Endothelial cell of umbilical vein (primary cell): ENCODE measurements around the gene ZNF888. TPM values are rescaled to one million over a fixed set of nuclear protein-coding genes. Genes with fewer than 3 reads are reported as not detected.
"Not testable (repeated sequence)": the region's sequence is repeated elsewhere in the genome, so short reads cannot be mapped to it uniquely, and the experiment has no call there.

Experiments used
- BruUV-seq: library from RNA; stranded (reverse); fragments of 400-500 nt; replicated peaks from 2 replicates; lab custom pipeline; 2021; lab: Mats Ljungman, UMichigan
- CTCF ChIA-PET: fragments of 300-600, 350-600 bp; sonication (Branson Sonifier 250); formaldehyde crosslinking; loops from one replicate; lab custom pipeline; 2021; ENCODE audit warnings: antibody characterized with exemption, inconsistent platforms; lab: Charles Lee
- POLR2A ChIA-PET: fragments of 300-600, 350-600 bp; sonication (Branson Sonifier 250); formaldehyde crosslinking; loops from one replicate; lab custom pipeline; 2021; ENCODE audit warnings: antibody characterized with exemption, inconsistent platforms; lab: Charles Lee
- DNase-seq: peaks from one replicate; pipeline ENCODE4 v3.0.0-alpha.2; 2011; ENCODE audit warnings: low read depth, low spot score
- FAIRE-seq: peaks from 2 replicates; lab custom pipeline; 2011; peaks lifted over from hg19 to GRCh38; lab: Jason Lieb, UNC
- H2AFZ ChIP-seq: 2 replicates; pipeline ENCODE4 v1.6.0; 2012; ENCODE audit warnings: low read depth, low read length, control low read depth, inconsistent platforms
- H3K27ac ChIP-seq: 2 replicates; pipeline ENCODE4 v1.5.1; 2011; ENCODE audit warnings: low read depth, mild to moderate bottlenecking, control low read depth, low read length, moderate library complexity; ENCODE audit not compliant: insufficient read depth
- H3K27me3 ChIP-seq, 2 experiments: 2 replicates each; pipeline versions ENCODE4 v1.6.0 to v1.6.1; 2011; ENCODE audit warnings: low read length in 2 of 2, mixed read lengths in 1 of 2; ENCODE audit not compliant: control insufficient read depth in 2 of 2, insufficient read depth in 2 of 2
- H3K36me3 ChIP-seq, 2 experiments: 2 replicates in 1 of 2; 3 replicates in 1 of 2; pipeline ENCODE4 v1.5.1; 2011; ENCODE audit warnings: low read length in 2 of 2, mild to moderate bottlenecking in 1 of 2, moderate library complexity in 1 of 2; ENCODE audit not compliant: control insufficient read depth in 2 of 2, insufficient read depth in 2 of 2; ENCODE audit errors: extremely low read depth in 1 of 2
- H3K4me1 ChIP-seq: 3 replicates; pipeline ENCODE4 v1.5.1; 2011; ENCODE audit warnings: mild to moderate bottlenecking, low read length; ENCODE audit not compliant: control insufficient read depth, insufficient read depth; ENCODE audit errors: extremely low read depth
- H3K4me2 ChIP-seq: 2 replicates; pipeline ENCODE4 v1.6.1; 2011; ENCODE audit warnings: low read length, control low read depth, mixed read lengths; ENCODE audit not compliant: insufficient read depth
- H3K4me3 ChIP-seq, 3 experiments: fragments of 200-600 bp in 1 of 3; sonication (generic), shearing (Covaris generic) in 1 of 3; replicated peaks in 1 of 3; 2 replicates each; pipeline ENCODE4 v1.5.1; 2011 to 2016; ENCODE audit warnings: control low read depth in 3 of 3, low read length in 3 of 3, mild to moderate bottlenecking in 2 of 3, inconsistent platforms in 1 of 3, low read depth in 1 of 3, moderate library complexity in 1 of 3; ENCODE audit not compliant: insufficient read depth in 1 of 3
- H3K79me2 ChIP-seq: 2 replicates; pipeline ENCODE4 v1.6.0; 2012; ENCODE audit warnings: low read length, inconsistent platforms; ENCODE audit not compliant: control insufficient read depth, insufficient read depth
- H3K9ac ChIP-seq: replicated peaks from 2 replicates; pipeline ENCODE3; 2011; ENCODE audit warnings: low read length, control low read depth; ENCODE audit not compliant: insufficient read depth; ENCODE audit errors: extremely low read depth
- H3K9me1 ChIP-seq: replicated peaks from 3 replicates; pipeline ENCODE4 v1.6.0; 2011; ENCODE audit warnings: mild to moderate bottlenecking, low read length; ENCODE audit not compliant: control insufficient read depth, insufficient read depth; ENCODE audit errors: extremely low read depth
- H3K9me3 ChIP-seq: replicated peaks from 2 replicates; pipeline ENCODE4 v1.5.1; 2012; ENCODE audit warnings: low read length, inconsistent platforms; ENCODE audit not compliant: control insufficient read depth, insufficient read depth
- H4K20me1 ChIP-seq: replicated peaks from 2 replicates; pipeline ENCODE3; 2011; ENCODE audit warnings: mild to moderate bottlenecking, low read length; ENCODE audit not compliant: control insufficient read depth, insufficient read depth; ENCODE audit errors: extremely low read depth
- CTCF ChIP-seq, 2 donors: IDR thresholded peaks; 1 replicate in 1 of 2; 2 replicates in 1 of 2; pipeline ENCODE4 v1.5.1; 2011; ENCODE audit warnings: low read length in 2 of 2, mild to moderate bottlenecking in 2 of 2, moderate library complexity in 2 of 2, control low read depth in 1 of 2, inconsistent platforms in 1 of 2, low read depth in 1 of 2; ENCODE audit not compliant: insufficient read depth in 1 of 2; ENCODE audit errors: extremely low read depth in 1 of 2
- GATA2 ChIP-seq: IDR thresholded peaks from 2 replicates; pipeline ENCODE4 v1.7.0; 2011; ENCODE audit warnings: low read depth, mild to moderate bottlenecking, moderate library complexity, mixed read lengths, low read length; ENCODE audit not compliant: insufficient read length, insufficient read depth
- JUN ChIP-seq: IDR thresholded peaks from 2 replicates; pipeline ENCODE4 v1.6.1; 2011; ENCODE audit warnings: borderline replicate concordance, low read depth; ENCODE audit not compliant: insufficient read length, insufficient read depth
- POLR2AphosphoS5 ChIP-seq: IDR thresholded peaks from 2 replicates; pipeline ENCODE4 v1.6.1; 2012; ENCODE audit warnings: low read depth, mild to moderate bottlenecking, control low read depth, low read length, moderate library complexity; ENCODE audit not compliant: insufficient read depth
- dilution Hi-C: fragments of 300-500 bp; cut with MboI; formaldehyde crosslinking; loops from one replicate; pipeline ENCODE4 v1.15.0; 2019; ENCODE audit warnings: low sequenced_read_pairs; ENCODE audit not compliant: extremely low pct_ligation_motif_present
- intact Hi-C: fragments of 100-400 bp; cut with micrococcal nuclease; formaldehyde crosslinking; loops from one replicate; pipeline ENCODE4 v1.10.0; 2022
- polyA plus RNA-seq, 4 experiments: library from polyadenylated mRNA; depleted of rRNA in 3 of 4; stranded (reverse) in 3 of 4; unstranded in 1 of 4; fragments of >200 nt; gene quantifications; 2 replicates each; pipeline versions ENCODE4 v1.2.1 to v1.2.3, GENCODE V29; 2011 to 2012; ENCODE audit warnings: missing spikeins in 1 of 4
- total RNA-seq: library from RNA; stranded (reverse); gene quantifications from 2 replicates; pipeline ENCODE4 v1.2.3, GENCODE V29; 2021

Gene ZNF888
- total and polyA plus RNA-seq, 2 donors (not counting 3 experiments of a cell fraction or from before 2014, with no cell fraction given): 0.72 to 3.9 TPM

- H4K20me1 ChIP-seq, H3K27ac ChIP-seq, H3K79me2 ChIP-seq, H3K4me1 ChIP-seq, H3K9ac ChIP-seq, dilution Hi-C loops, FAIRE-seq, CTCF ChIA-PET, H3K36me3 ChIP-seq, H3K4me3 ChIP-seq, H3K9me3 ChIP-seq, intact Hi-C loops, BruUV-seq, H3K4me2 ChIP-seq, POLR2A ChIA-PET, H3K9me1 ChIP-seq, H2AFZ ChIP-seq, DNase-seq, H3K27me3 ChIP-seq: not testable (repeated sequence)
Observed at GRCh38 chr19:52904052-52904780, 19.0 kb downstream of the ZNF888 start.

GRCh38 chr19:52901842-52902241 lies 21.4 kb downstream of the ZNF888 start:
- FAIRE-seq (no peak), DNase-seq (no peak)
- no peaks in the 10 kb centered on the region for H3K9me3 ChIP-seq
- intact Hi-C loops (no loop called here), dilution Hi-C loops (no loop called here)
- ChIA-PET POLR2A (interaction anchor here (0.6 kb wide), 1 partner anchor 375 kb away, joined by 5 read pairs; no protein-coding TSS in a partner anchor), CTCF (no interaction called here)
- no peak overlapping the region for H3K27ac ChIP-seq
- H3K4me3 ChIP-seq: no peak overlapping the region
- H3K9ac ChIP-seq: no peak overlapping the region
- TF ChIP-seq CTCF (IDR thresholded peaks at IDR 0.05; ENCODE audit: extremely low read depth in 1 of 2, insufficient read depth in 1 of 2, low read depth in 1 of 2, low read length in 2 of 2): no peak
- no peak for TF ChIP-seq POLR2AphosphoS5
- TF ChIP-seq GATA2: no peak
- TF ChIP-seq JUN: no peak
- no peaks in the 10 kb centered on the region for H3K9me1 ChIP-seq
- BruUV-seq: no TSS peak
- H3K4me2 ChIP-seq: no peak overlapping the region
- no peaks in the 10 kb centered on the region for H3K79me2 ChIP-seq
- no peaks in the 10 kb centered on the region for H3K36me3 ChIP-seq
- no peak overlapping the region for H2AFZ ChIP-seq
- H4K20me1 ChIP-seq: no peaks in the 10 kb centered on the region
- peaks cover 3% of the 10 kb centered on the region for H3K4me1 ChIP-seq
- H3K27me3 ChIP-seq: no peaks in the 10 kb centered on the region

GRCh38 chr19:52898596-52898995 lies 24.6 kb downstream of the ZNF888 start:
- DNase-seq, H3K4me3 ChIP-seq, H3K9me1 ChIP-seq, BruUV-seq, dilution Hi-C loops, H3K4me2 ChIP-seq, H2AFZ ChIP-seq, H3K79me2 ChIP-seq, H3K9ac ChIP-seq, H3K36me3 ChIP-seq, H4K20me1 ChIP-seq, H3K4me1 ChIP-seq, H3K9me3 ChIP-seq, H3K27ac ChIP-seq, H3K27me3 ChIP-seq, FAIRE-seq, CTCF ChIA-PET: not testable (repeated sequence)
- intact Hi-C loops: loop anchor here (5.0 kb wide), 2 partner anchors 161 to 204 kb away; partner anchors contain the start of genes ZNF160 and ZNF611
- POLR2A ChIA-PET: interaction anchor here (0.7 kb wide), 1 partner anchor 709 kb away, joined by 3 read pairs; the partner anchor contains the start of gene PPP2R1A
